Progenitor cell of endocrine pancreas (in vitro differentiated cells): Measurements from ENCODE around the gene ANKS3. TPM values are rescaled to one million over a fixed set of nuclear protein-coding genes. Genes with fewer than 3 reads are reported as not detected.

ENCODE experiments used
- DNase-seq: peaks from one replicate; pipeline ENCODE4 v3.0.0; 2021; ENCODE audit warnings: low spot score; ENCODE audit not compliant: unreplicated experiment
- H3K27ac Mint-ChIP-seq: 2 replicates; pipeline ENCODE4 v1.8.0; 2021; ENCODE audit warnings: mild to moderate bottlenecking, moderate library complexity, mixed read lengths
- H3K27me3 Mint-ChIP-seq: 2 replicates; pipeline ENCODE4 v1.8.0; 2021; ENCODE audit warnings: mixed read lengths
- H3K36me3 Mint-ChIP-seq: 2 replicates; pipeline ENCODE4 v1.8.0; 2022; ENCODE audit warnings: mixed read lengths; ENCODE audit not compliant: insufficient read depth
- H3K4me1 Mint-ChIP-seq: 2 replicates; pipeline ENCODE4 v1.8.0; 2021; ENCODE audit warnings: low read depth, mixed read lengths
- H3K4me3 Mint-ChIP-seq: 2 replicates; pipeline ENCODE4 v1.8.0; 2021; ENCODE audit warnings: low read depth, mild to moderate bottlenecking, moderate library complexity, mixed read lengths
- H3K9me3 Mint-ChIP-seq: 2 replicates; pipeline ENCODE4 v1.8.0; 2021; ENCODE audit warnings: low read depth, mixed read lengths
- CTCF ChIP-seq: fragments of 200-600 bp; sonication (generic); IDR thresholded peaks from one replicate; pipeline ENCODE4 v1.5.0; 2021; ENCODE audit warnings: antibody characterized with exemption, mild to moderate bottlenecking; ENCODE audit not compliant: unreplicated experiment
- total RNA-seq: library from RNA; stranded (reverse); gene quantifications from 2 replicates; pipeline ENCODE4 v1.2.1, GENCODE V29; 2021

ANKS3 gene
- total RNA-seq, 1 donor from 2014 or later = 45.0 TPM

DNA sequence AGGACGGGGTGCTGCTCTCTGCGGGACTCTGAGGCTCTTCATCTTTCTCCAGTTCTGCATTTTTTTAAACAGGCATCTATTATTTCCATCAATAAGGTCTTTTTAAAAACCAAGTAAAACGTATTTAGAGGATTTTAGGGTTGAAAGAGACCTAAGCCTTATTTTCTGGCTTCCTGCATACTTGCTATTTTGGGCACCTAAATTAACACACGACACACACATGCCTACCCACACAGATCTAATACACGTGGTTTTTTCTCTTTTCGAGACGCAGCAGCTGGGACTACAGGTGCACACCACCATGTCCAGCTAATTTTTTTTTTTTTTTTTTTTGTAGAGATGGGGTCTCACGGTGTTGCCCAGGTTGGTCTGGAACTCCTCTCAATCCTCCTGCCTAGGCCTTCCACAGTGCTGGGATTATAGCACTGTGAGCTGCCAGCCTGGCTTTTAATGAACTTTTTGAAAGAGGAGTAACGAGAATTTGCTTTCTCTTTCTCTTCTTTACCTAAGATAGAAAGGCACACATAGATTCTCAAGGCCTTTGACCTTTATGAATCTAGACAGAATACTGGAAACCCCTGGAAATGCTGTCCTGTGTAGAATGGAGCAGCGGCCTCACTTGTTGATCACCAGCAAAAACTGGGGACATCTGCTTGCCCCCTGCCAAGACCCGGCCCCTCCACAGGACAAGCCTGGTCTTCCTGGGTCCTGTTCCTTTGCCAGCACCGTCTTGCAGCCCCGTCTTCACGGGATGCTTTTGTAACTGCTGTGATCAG, 14.0 kb upstream of the ANKS3 start:
- no peaks in the 10 kb centered on the region for H3K9me3 Mint-ChIP-seq
- H3K27me3 Mint-ChIP-seq = peaks cover 4% of the 10 kb centered on the region
- peak overlapping the region; percentile 34 for H3K27ac Mint-ChIP-seq
- no peak overlapping the region for H3K4me3 Mint-ChIP-seq
- DNase-seq = no peak
- peaks cover 1% of the 10 kb centered on the region for H3K4me1 Mint-ChIP-seq
- no peak for TF ChIP-seq CTCF
- peaks cover 4% of the 10 kb centered on the region for H3K36me3 Mint-ChIP-seq

- Mint-ChIP-seq H3K4me3 (no peak overlapping the region), H3K27ac (no peak overlapping the region), H3K9me3 (no peaks in the 10 kb centered on the region), H3K27me3 (peaks cover 4% of the 10 kb centered on the region), H3K36me3 (peaks cover 3% of the 10 kb centered on the region), H3K4me1 (peaks cover 1% of the 10 kb centered on the region)
- TF ChIP-seq CTCF = no peak
- DNase-seq = no peak
Observed at GRCh38 chr16:4746991-4747574, 13.0 kb upstream of the ANKS3 start.

- Mint-ChIP-seq H3K27me3 (peaks cover 4% of the 10 kb centered on the region), H3K4me3 (no peak overlapping the region), H3K36me3 (no peaks in the 10 kb centered on the region), H3K4me1 (peaks cover 1% of the 10 kb centered on the region), H3K27ac (peak overlapping the region; percentile 59), H3K9me3 (no peaks in the 10 kb centered on the region)
- DNase-seq = no peak
- TF ChIP-seq CTCF = no peak
Observed at GRCh38 chr16:4746215-4746614, 12.1 kb upstream of the ANKS3 start.

DNA sequence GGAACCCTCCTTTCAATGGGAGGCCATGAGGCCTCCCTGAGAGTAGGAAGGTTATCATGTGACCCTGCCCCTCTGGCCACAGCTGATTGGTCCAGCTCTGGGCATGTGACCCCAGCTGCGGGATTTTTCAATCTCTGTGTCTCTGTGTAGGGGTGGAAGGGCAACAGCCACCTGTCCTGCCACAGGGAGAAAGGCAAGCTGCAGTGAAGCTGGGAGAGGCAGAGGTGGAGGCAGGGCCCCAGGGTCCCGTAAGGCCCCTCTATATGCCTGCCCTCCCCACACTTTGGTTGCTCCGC, 11.2 kb upstream of the ANKS3 start:
- H3K36me3 Mint-ChIP-seq = no peaks in the 10 kb centered on the region
- no peak for DNase-seq
- no peak overlapping the region for H3K27ac Mint-ChIP-seq
- peaks cover 4% of the 10 kb centered on the region for H3K27me3 Mint-ChIP-seq
- H3K9me3 Mint-ChIP-seq = no peaks in the 10 kb centered on the region
- H3K4me1 Mint-ChIP-seq = peaks cover 1% of the 10 kb centered on the region
- no peak overlapping the region for H3K4me3 Mint-ChIP-seq
- no peak for TF ChIP-seq CTCF

DNA sequence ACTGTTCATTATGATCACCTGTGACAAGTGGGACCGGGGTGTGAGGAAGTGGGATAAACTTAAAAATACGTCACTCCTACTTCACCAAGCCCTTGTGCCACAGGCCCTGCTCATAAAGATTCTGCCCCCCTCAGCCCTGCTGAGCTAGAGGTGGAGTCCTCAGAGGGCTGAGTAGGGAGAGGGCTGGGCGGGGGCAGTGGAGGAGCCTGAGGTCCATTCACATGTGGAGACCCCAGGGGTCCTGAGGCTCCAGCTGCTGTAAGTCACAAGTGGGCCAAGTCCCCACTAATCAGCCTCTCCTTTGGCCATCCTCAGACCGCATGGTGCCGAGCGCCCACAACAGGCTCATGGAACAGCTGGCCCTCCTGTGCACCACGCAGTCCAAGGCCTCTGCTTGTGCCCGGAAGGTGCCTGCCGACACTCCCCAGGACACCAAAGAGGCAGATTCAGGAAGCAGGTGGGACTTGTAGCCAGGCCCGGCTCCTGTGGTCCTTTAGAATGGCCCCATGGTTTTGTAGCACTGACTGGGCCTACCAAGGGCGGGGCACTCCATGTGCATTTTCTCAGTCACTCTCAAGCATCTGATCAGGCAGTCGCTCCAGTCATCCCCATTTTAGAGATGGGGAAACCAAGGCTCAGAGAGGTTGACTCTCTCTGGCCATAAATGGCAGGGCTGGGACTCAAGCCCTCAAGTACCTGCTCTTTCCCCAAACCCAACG, 10.6 kb upstream of the ANKS3 start:
- Mint-ChIP-seq H3K36me3 (no peaks in the 10 kb centered on the region), H3K27ac (no peak overlapping the region), H3K27me3 (peaks cover 4% of the 10 kb centered on the region), H3K9me3 (no peaks in the 10 kb centered on the region), H3K4me1 (peaks cover 1% of the 10 kb centered on the region), H3K4me3 (no peak overlapping the region)
- DNase-seq = no peak
- no peak for TF ChIP-seq CTCF
